IPS DF 19.7 (cell line): ENCODE results near the gene SENP1.

Experiments
- DNase-seq: peaks from one replicate; pipeline ENCODE4 v3.0.0-alpha.2; 2013; ENCODE audit warnings: low read depth, low spot score

Gene SENP1

GRCh38 chr12:48036818-48037217 lies 69.1 kb downstream of the SENP1 start:
- no peak for DNase-seq

- DNase-seq = no peak
Observed at GRCh38 chr12:48034835-48035805, 70.8 kb downstream of the SENP1 start.

GRCh38 chr12:48033451-48033850 lies 72.4 kb downstream of the SENP1 start:
- no peak for DNase-seq

DNA sequence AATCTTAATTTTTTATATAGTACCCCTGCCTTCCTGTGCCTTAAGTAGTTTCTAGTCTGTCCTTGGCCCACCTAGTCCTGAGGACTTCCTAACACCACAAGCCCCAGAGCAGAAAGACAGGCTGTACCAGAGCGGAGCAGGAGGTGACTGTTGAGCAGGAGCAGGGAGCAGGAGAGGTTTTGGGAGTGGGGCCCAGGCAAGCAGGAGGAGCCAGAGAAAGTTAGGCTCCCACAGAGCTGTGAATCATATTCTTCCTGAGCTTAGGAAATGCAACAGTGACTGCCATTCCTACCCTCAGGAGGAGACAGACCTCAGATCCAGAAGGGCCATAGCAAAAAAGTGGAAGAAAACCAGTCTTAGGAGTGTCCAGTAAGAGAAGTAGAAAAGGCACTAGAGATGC lies 73.3 kb downstream of the SENP1 start:
- no peak for DNase-seq

GRCh38 chr12:48031135-48031960 lies 74.5 kb downstream of the SENP1 start:
- peak; percentile 28 for DNase-seq

DNA sequence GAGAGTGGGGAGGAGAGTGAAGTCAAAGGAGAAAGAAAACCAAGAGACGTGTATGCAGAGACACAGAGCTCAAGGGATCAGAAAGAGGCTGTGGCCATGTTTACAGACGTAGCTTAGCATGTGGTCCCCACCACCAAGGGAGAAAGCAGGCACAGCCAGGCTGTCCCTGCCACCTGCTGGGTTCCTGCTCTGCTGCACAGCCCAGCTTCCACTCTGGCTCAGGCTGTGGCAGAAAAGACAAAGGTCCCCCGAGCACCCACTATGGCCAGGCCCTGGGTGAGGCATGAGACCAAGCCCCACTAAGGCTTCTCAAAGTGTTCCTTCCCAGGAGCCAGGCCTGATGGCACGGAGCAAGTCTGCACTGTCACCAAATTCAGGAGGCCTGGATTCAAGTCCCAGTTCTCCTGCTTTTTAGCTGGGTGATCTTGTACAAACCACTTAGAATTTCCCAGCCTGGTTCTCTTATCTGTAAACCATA lies 75.7 kb downstream of the SENP1 start:
- no peak for DNase-seq

GRCh38 chr12:48029491-48030172 lies 76.2 kb downstream of the SENP1 start:
- no peak for DNase-seq

- DNase-seq = no peak
Observed at GRCh38 chr12:48028541-48029431, 77.1 kb downstream of the SENP1 start.

DNA sequence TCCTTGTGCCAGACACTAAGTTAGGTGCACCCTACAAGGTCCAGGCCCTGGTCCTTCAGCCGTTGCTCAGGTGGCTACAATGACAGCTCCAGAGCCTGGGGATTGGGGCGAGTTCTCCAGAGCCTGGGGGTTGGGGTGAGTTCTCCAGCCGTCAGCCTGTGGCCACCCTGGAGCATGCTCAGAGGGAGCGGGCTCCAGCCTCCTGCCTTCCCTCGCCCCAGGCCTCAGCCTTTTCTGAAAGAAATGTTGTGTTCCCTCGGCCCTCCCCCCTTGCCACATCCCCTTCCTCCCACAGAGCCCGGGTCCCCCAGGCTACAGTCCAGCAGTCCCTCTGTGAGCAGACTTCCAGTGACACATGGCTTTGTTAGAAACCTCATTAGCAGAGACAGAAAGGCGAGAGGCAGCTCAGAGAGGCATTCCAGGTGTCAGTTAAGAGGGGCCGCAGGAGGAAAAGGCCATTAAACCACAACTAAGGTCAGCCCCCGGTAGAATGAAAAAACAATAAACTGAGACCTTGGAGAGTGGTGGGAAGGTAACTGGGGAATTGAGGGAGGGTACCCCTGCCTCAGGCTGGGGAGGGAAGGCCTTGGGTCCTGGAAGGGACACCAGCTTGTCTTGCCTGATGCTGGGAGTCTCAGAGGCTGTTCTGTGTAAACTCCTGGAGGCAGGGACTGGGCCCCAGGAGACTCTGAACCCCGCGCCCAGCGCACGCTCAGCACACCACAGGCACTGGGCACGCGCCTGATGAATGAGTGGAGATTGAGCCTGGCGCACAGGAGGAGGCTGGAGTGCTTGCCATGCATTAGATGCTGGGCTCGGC lies 78.5 kb downstream of the SENP1 start:
- no peak for DNase-seq

- no peak for DNase-seq
Observed at GRCh38 chr12:48026060-48026827, 79.6 kb downstream of the SENP1 start.

DNA sequence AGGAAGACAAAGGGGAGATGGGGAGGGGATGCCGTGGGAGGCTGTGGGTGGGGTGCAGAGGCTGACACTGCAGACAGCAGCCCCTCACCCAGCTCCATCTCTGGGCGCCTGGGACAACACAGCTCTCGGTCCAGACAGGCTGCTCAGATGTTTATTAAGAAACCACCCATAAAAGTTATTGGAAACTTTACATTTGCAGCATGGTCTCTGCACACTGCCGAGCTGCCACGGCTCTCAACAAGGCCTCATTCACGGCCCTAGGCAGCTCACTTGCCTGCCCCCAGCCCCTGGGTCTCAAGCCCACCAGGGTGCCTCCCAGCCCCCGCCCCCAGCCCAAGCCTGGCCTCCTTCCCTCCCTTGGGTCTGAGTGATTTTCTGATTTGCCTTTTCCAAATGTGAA lies 80.6 kb downstream of the SENP1 start:
- no peak for DNase-seq

DNA sequence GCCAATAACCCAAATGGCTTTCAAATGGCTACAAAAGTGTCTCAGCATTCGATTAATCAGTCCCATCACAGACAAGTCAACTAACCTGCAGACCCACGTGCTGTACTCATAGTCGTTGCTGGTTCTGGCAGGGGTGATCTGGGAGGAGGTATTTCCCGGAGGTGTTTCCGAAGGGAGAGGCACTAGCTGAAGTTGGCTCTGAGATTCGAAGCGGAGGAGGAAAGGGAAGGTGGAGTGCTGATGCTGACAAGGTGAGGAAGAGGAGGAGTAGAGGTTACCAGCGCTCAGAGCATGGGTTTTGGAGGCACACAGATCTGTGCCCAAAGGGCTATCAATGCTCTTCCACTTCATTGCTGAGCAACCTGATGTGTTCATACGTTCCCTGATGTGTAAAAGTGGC lies 81.1 kb downstream of the SENP1 start:
- no peak for DNase-seq

- no peak for DNase-seq
Observed at GRCh38 chr12:48023386-48023785, 82.5 kb downstream of the SENP1 start.

GRCh38 chr12:48022676-48023385 lies 83.0 kb downstream of the SENP1 start:
- no peak for DNase-seq

DNA sequence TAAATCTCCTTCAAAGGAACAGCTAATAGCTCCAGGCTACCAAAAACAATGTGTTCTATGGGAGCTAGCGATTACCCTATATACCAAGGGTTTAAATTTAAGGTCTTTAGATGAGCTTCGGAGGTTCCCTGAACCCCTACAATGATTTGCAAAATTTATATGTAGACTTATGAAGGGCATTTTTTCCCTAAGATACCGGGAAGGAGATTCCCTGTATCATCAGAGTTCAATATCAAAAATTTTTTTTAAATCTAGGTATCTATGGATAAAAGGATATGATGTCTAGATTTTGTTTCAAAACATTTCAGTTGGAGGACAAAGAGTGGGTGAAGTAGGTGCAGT lies 83.7 kb downstream of the SENP1 start:
- no peak for DNase-seq

- peak; percentile 80 for DNase-seq
Observed at GRCh38 chr12:48021485-48022179, 84.2 kb downstream of the SENP1 start.

GRCh38 chr12:48019639-48020265 lies 86.1 kb downstream of the SENP1 start:
- no peak for DNase-seq

DNA sequence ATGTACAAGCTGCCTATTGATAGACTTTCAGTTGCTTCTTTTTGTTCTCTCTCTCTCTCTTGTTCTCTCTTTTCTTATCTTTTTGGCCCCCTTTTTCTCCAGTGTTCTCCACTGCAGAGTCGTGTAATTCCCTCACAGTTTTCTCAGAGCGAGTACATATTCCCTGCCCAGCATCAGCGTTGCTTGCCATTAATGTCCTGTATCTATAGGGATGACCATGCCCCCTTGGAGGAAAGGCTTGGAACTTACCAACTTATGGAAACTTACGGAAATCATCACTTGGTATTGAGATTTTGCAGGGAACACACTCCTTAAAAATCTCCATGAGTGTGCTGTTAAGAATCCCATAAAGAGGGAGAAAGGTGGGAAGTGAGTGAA lies 87.3 kb downstream of the SENP1 start:
- DNase-seq = no peak
